ENCODE results near the gene NTSR2. TPM values are rescaled to one million over a fixed set of nuclear protein-coding genes. Genes with fewer than 3 reads are reported as not detected.

NTSR2 gene
- total RNA-seq, 2 donors from 2014 or later: not detected

- no peak overlapping the region for H3K27ac ChIP-seq
- no peak overlapping the region for H3K4me3 ChIP-seq
- no peak for TF ChIP-seq CTCF (IDR thresholded peaks at IDR 0.05)
- DNase-seq (ENCODE audit: low spot score): no peak
- H3K4me1 ChIP-seq: no peaks in the 10 kb centered on the region
- H3K27me3 ChIP-seq: no peaks in the 10 kb centered on the region
- no peaks in the 10 kb centered on the region for H3K9me3 ChIP-seq
- peaks cover 12% of the 10 kb centered on the region for H3K36me3 ChIP-seq
Observed at GRCh38 chr2:11639503-11639902, 30.5 kb downstream of the NTSR2 start.

- Histone ChIP-seq H3K4me1 (no peaks in the 10 kb centered on the region), H3K4me3 (no peak overlapping the region), H3K27me3 (no peaks in the 10 kb centered on the region), H3K9me3 (no peaks in the 10 kb centered on the region), H3K36me3 (peaks cover 21% of the 10 kb centered on the region), H3K27ac (no peak overlapping the region)
- no peak for DNase-seq (ENCODE audit: low spot score)
- TF ChIP-seq CTCF (IDR thresholded peaks at IDR 0.05): no peak
Observed at GRCh38 chr2:11637546-11637945, 32.4 kb downstream of the NTSR2 start.

- no peak for DNase-seq (ENCODE audit: low spot score)
- Histone ChIP-seq H3K4me3 (no peak overlapping the region), H3K36me3 (peaks cover 21% of the 10 kb centered on the region), H3K4me1 (no peaks in the 10 kb centered on the region), H3K9me3 (no peaks in the 10 kb centered on the region), H3K27me3 (no peaks in the 10 kb centered on the region), H3K27ac (no peak overlapping the region)
- no peak for TF ChIP-seq CTCF (IDR thresholded peaks at IDR 0.05)
Observed at GRCh38 chr2:11636593-11637295, 33.3 kb downstream of the NTSR2 start.

GRCh38 chr2:11635141-11635540 lies 34.9 kb downstream of the NTSR2 start:
- no peaks in the 10 kb centered on the region for H3K4me1 ChIP-seq
- DNase-seq (ENCODE audit: low spot score): no peak
- H3K36me3 ChIP-seq: peaks cover 21% of the 10 kb centered on the region
- H3K27ac ChIP-seq: no peak overlapping the region
- no peak for TF ChIP-seq CTCF (IDR thresholded peaks at IDR 0.05)
- H3K27me3 ChIP-seq: no peaks in the 10 kb centered on the region
- H3K4me3 ChIP-seq: no peak overlapping the region
- H3K9me3 ChIP-seq: no peaks in the 10 kb centered on the region

- Histone ChIP-seq H3K9me3 (no peaks in the 10 kb centered on the region), H3K4me1 (no peaks in the 10 kb centered on the region), H3K27ac (no peak overlapping the region), H3K4me3 (no peak overlapping the region), H3K36me3 (peaks cover 21% of the 10 kb centered on the region), H3K27me3 (no peaks in the 10 kb centered on the region)
- no peak for DNase-seq (ENCODE audit: low spot score)
- TF ChIP-seq CTCF (IDR thresholded peaks at IDR 0.05): no peak
Observed at GRCh38 chr2:11634584-11634983, 35.4 kb downstream of the NTSR2 start.

GRCh38 chr2:11633923-11634478 lies 36.0 kb downstream of the NTSR2 start:
- DNase-seq (ENCODE audit: low spot score): no peak
- H3K4me1 ChIP-seq: no peaks in the 10 kb centered on the region
- no peaks in the 10 kb centered on the region for H3K9me3 ChIP-seq
- no peaks in the 10 kb centered on the region for H3K27me3 ChIP-seq
- H3K4me3 ChIP-seq: no peak overlapping the region
- peaks cover 18% of the 10 kb centered on the region for H3K36me3 ChIP-seq
- no peak for TF ChIP-seq CTCF (IDR thresholded peaks at IDR 0.05)
- H3K27ac ChIP-seq: no peak overlapping the region
